ENCODE data around the gene SLC27A3.

Gene SLC27A3

DNA sequence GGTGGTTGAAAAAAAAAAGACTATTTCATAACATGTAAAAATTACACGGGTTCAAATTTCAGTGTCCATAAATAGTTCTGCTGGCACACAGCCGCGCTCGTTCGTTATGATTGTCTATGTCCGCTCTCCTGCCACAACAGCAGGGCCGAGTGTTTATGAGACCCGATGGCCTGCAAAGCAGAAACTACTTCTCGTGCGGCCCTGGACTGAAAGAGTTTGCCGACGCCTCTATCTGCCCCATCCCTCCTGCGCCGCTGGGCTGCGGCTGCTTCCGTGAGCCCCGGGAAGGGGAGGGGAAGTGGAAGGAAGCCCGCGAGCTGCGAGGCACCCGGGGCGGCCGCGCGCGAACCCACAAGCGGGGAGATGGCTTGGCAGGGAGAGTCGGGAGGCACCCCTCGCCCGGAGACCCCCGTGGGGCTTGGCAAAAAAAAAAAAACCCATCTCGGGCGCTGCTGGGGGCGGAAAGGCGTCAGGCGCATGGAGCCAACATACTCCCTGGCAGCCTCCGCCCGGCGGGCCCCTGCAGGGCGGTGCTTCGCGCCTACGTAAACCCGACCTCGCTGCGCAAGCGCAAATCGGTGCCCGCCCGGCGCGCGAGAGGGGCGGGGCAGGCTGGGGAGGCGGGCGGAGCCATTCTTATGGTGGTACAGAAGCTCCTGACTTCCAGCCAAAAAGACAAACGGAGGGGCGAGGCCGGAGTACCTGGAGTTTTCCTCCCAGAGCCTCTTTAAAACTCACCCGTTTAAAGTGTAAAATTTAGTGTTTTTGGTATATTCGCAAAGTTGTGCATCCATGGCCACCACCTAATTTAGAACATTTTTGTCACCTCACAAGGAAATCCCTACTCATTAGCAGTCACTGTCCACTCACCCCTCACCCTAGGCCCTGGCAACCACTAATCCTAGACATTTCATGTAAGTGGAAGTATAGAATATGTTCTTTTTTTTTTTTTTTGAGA, 8.3 kb downstream of the SLC27A3 start:
- DNase-seq: peak; percentile 87

DNA sequence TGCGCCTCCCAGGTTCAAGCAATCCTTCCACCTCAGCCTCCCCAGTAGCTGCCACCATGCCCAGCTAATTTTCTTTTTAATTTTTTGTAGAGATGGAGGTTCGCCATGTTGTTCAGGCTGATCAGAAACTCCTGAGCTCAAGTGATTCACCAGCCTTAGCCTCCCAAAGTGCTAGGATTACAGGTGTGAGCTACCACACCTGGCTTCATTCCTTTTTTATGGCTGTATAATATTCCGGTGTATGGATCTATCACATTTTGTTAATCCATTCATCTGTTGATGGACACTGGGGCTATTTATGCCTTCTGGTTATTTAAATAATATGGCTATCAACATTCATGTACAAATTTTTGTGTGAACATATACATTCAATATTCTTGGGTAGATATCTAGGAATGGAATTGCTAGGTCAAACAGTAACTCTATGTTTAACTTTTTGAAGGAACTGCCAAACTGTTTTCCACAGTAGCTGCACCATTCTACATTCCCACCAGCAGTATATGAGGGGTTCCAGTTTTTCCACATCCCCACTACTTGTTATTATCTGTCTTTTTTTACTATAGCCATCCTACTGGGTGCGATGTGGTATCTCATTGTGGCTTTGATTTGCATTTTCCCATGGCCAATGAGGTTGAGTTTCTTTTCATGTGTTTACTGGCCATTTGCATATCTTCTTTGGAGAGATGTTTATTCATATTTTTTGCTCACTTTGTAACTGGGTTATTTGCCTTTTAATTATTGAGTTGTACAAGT, 11.0 kb downstream of the SLC27A3 start:
- no peak for DNase-seq

GRCh38 chr1:153789478-153790034, 14.3 kb downstream of the SLC27A3 start:
- DNase-seq: no peak

DNA sequence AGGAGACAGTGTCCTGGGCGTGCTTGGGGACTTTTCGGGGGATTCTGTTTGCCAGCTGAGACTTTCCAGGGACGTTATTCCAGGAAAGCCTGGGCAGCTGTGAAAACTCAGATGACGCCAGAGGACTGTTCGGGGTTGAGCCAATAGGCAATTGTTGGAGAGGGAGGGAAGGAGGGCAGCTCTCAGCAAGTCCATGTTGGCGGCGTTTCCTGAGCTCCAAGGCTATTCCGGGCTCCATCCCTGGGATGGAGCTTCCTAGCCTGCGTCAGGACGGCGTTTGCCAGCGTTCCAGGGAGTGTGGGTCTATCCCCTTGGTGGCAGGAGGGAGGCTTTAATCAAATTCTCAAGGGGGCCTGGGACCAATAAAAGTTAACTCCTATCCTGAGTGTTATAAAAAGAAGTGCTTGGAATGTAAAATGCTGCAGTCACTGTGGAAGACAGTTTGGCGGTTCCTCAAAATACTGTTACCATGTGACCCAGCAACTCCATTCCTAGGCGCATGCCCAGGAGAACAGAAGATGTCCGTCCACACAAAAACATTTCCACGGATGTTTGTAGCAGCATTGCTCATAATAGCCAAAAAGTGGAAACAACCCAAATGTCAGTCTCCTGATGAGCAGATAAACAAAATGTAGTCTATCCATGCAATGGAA, 15.2 kb downstream of the SLC27A3 start:
- no peak for DNase-seq

- DNase-seq: no peak
Measured at GRCh38 chr1:153790966-153791647, 15.9 kb downstream of the SLC27A3 start.

DNA sequence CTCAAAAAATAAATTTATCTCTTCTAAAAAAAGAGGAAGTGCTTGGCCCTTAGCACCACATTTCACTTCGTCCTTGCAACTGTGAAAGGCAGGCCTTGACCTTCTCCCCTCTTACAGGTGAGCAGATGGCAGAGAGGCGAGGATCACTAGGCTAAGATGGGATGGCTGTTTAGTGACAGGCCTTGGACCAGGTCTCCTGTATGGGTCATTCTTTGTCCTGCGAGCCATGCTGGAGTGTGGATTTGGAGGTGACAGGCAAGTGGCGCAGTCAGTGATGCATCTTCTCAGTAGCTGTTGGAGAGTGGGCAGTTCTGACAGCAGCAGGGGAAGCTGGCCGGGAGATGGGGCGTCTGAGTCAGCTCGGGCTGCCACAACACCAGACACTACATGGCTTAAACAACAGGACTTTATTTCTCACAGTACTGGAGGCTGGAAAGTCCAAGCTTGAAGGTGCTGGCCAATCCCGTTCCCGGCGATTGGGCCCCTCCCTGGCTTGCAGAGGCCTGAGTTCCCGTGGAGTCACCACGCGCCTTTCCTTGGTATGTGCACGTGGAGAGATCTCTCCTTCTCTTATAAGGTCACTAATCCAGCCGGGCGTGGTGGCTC, 16.5 kb downstream of the SLC27A3 start:
- DNase-seq: no peak

- DNase-seq: no peak
Measured at GRCh38 chr1:153792631-153793041, 17.4 kb downstream of the SLC27A3 start.

GRCh38 chr1:153793261-153793972, 18.2 kb downstream of the SLC27A3 start:
- no peak for DNase-seq

DNA sequence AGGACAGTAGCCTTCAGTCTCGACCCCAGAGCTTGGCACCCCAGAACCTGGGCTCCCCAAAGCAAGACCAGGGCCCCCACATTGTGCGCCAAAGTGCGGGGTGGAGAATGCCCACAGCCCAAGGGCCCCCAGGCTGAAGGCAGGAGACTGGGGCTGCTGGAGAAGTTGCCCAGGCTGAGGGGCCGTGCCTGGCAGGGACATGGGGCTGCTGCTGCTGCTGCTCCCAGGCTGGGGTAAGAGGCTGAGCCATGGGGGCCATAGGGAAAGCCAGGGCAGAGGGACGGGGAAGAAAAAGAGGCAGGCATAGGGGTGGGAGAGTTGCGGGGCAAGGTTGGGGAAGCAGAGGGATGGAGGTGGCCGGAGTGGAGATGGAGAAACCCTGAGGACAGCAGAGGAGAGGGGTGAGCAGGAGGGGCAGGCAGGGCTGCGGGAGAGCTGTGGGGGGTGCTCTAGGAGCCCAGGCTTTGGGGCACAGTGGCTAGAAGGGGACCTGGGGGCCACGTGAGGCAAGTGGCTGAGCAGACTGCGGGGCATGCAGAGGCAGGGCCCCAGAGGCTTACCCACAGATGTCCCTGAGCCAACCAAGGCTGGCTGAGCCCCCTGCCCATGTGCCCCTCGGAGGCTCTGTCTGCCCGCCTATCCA, 18.9 kb downstream of the SLC27A3 start:
- no peak for DNase-seq

DNA sequence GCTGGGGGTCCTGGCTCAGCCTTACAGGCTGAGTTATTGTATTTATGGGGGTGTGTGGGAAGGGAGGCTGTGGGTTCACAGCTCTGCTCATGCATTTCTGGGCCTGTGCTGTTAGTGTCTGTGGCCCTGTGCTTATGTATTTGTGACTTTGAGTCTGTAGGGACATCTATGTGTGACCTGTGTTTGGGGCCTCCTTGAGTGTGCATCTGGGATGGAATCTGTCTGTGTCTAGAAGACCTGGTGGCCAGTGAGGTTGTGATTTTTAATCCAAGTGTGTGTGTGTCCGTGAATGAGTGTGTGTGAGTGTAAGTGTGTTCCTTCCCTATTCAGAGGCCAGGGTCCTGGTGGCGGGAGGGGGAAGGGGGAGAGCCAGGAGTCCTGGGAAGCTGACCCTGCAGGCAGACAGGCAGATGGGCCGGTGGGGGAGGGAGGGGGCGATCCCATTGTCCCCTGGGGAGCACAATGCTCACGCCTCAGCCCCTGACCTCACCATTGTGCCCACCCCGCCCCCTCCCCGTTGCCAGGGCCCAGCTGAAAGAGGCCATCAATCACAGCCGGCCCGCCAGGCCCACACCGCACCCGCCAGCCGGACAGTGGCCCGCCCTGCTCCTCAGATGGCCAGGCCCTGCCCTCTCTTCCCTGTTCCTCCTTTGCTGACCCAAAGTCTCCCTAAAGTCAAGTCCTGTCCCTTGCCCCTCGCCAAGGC, 19.6 kb downstream of the SLC27A3 start:
- DNase-seq: no peak

- DNase-seq: no peak
Measured at GRCh38 chr1:153795330-153795837, 20.2 kb downstream of the SLC27A3 start.

- DNase-seq: no peak
Measured at GRCh38 chr1:153795934-153796785, 21.0 kb downstream of the SLC27A3 start.

DNA sequence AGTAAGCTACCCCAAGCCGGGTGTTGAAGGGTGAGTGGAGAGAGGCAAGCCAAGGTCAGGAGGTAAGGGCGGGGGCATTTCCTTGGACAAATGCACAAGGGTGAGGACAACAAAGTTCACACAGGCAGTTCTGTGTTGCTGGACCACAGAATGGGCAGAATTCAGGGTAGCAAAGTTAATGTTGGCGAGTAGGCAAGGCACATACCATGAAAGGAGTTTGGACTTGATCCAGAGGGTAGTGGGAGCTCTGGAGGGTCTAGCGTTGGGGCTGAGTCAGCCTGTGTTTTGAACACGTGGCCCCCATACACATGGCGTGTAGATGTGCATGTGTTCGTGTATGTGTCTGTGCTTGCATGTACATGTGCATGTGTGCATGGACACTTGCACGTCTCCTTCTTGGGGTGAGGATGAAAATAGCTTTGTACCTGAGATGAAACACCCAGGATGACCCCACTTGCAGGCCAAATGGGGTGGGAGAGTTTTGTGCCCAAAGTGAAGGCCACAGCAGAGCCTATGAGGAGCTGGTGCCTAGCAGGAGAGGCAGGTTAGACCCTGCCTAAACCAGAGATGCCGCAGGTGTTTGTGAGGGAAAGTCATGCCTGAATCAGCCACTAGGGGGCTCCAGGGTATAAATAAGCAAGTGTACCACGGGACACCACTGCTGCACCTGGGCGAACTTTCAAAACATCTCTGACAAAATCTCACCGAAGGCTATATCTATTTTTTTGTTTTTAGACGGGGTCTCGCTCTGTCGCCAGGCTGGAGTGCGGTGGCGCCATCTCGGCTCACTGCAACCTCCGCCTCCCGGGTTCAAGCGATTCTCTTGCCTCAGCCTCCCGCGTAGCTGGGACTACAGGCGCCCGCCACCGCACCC, 21.8 kb downstream of the SLC27A3 start:
- DNase-seq: peak; percentile 84

DNA sequence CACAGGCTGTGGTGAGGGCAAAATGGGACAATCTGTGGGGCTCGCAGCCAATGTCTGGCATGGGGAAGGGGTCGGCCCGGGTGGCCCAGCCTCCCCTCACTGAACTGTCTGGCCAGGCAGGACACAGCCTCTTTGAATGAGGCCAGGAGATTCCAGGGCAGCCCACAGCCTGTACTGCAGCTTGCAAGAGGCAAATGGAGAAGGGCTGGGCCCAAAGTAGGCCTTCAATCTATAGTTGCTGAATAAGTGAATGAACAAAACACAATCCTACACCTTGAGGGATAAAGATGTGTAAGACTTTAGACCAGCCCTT, 23.2 kb downstream of the SLC27A3 start:
- no peak for DNase-seq

DNA sequence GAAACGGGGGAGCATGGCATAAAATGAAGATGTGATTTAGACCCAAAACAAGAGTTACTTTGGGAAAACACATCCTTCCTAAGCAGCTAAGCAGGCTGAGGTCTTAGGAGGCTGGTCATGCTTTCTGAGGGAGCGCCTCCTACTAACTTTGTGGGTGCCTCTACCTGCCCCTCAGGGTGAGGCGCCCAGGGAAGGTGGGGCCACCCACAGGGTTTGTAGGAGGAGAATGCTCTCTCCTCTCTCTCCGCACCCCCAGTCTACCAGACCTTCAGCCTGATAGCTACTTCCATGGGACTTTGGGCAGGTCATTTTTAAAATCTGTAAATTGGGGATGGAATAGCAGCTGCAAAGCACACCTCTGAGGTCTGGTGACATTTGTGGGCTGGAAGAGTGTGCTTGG, 23.8 kb downstream of the SLC27A3 start:
- DNase-seq: no peak

- no peak for DNase-seq
Measured at GRCh38 chr1:153799566-153800465, 24.6 kb downstream of the SLC27A3 start.

- no peak for DNase-seq
Measured at GRCh38 chr1:153800516-153800915, 25.3 kb downstream of the SLC27A3 start.

Data from activated T-cell treated with anti-CD3 and anti-CD28 coated beads for 4 hours (primary cell).